HG03280 (cell line): Measurements from ENCODE around the gene STK11.
"Not testable (repeated sequence)": the region's sequence is repeated elsewhere in the genome, so short reads cannot be mapped to it uniquely, and the experiment has no call there.

Experiments used
- ATAC-seq: cut with Tn5 transposase; IDR thresholded peaks from one replicate; pipeline ENCODE4 v1.9.1; 2021; ENCODE audit warnings: mild to moderate bottlenecking, moderate library complexity; ENCODE audit not compliant: unreplicated experiment

Gene STK11

GRCh38 chr19:1206150-1206863 is 729 bp downstream of the STK11 start:
- no peak for ATAC-seq

- no peak for ATAC-seq
These were observed 1.4 kb downstream of the STK11 start for GRCh38 chr19:1206864-1207450.

GRCh38 chr19:1208830-1209229 is 3.3 kb downstream of the STK11 start:
- ATAC-seq, result not testable (repeated sequence)

- no peak for ATAC-seq
These were observed 4.6 kb downstream of the STK11 start for GRCh38 chr19:1210227-1210538.

- ATAC-seq, result no peak
These were observed 6.1 kb downstream of the STK11 start for GRCh38 chr19:1211494-1212234.

- no peak for ATAC-seq
These were observed 8.1 kb downstream of the STK11 start for GRCh38 chr19:1213391-1214286.

GRCh38 chr19:1214299-1214861 is 8.8 kb downstream of the STK11 start:
- no peak for ATAC-seq

- no peak for ATAC-seq
These were observed 9.5 kb downstream of the STK11 start for GRCh38 chr19:1214862-1215731.

- ATAC-seq, result no peak
These were observed 11.2 kb downstream of the STK11 start for GRCh38 chr19:1216756-1217155.

GRCh38 chr19:1217366-1217765 is 11.8 kb downstream of the STK11 start:
- ATAC-seq, result no peak

- no peak for ATAC-seq
These were observed 13.4 kb downstream of the STK11 start for GRCh38 chr19:1218751-1219567.

GRCh38 chr19:1219786-1220476 is 14.4 kb downstream of the STK11 start:
- no peak for ATAC-seq

GRCh38 chr19:1220477-1220930 is 14.9 kb downstream of the STK11 start:
- ATAC-seq, result no peak

GRCh38 chr19:1220976-1221903 is 15.7 kb downstream of the STK11 start:
- no peak for ATAC-seq

GRCh38 chr19:1221904-1222255 is 16.3 kb downstream of the STK11 start:
- no peak for ATAC-seq

GRCh38 chr19:1222394-1222793 is 16.8 kb downstream of the STK11 start:
- no peak for ATAC-seq
